ENCODE measurements around the gene PAGR1. TPM values are rescaled to one million over a fixed set of nuclear protein-coding genes. Genes with fewer than 3 reads are reported as not detected.
"Not testable (repeated sequence)": the region's sequence is repeated elsewhere in the genome, so short reads cannot be mapped to it uniquely, and the experiment has no call there.

Gene PAGR1
- total and polyA plus RNA-seq, 2 of the 4 experiments (the other 2 are of a cell fraction), result 10.6 to 22.1 TPM

DNA sequence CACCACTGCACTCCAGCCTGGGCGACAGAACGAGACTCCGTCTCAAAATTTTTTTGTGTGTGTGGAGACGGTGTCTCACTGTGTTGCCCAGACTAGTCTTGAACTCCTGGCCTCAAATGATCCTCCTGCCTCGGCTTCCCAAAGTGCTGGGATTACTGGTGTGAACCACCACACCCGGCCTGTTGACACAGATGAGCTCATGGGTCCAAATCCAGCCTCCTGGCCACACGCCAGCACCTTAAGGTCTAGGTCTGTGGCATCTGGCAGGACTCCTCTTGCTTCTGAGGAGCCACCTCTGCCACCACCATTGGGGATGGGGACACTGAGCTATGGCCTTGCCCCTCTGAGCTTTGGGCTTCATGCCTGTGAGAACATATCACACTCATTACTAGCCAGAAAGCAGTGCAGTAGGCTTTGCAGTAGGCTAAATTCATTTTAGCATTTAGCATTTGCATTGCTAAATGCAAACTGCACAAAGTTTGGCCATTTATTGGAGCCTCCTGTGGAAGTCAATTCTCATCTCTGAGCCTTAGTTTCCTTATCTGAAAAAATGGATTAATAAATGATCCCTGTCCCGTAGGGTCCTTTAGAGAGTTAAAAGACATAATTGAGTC is 52.6 kb downstream of the PAGR1 start:
- intact Hi-C loops (cut with micrococcal nuclease), result no loop called here
- CTCF ChIA-PET, result no interaction called here
- Histone ChIP-seq H2AK5ac (ENCODE audit: low read depth, low read length) (no peak overlapping the region), H3K4ac (ENCODE audit: low read depth, low read length) (no peak overlapping the region), H3K79me1 (ENCODE audit: low read depth in 1 of 2, low read length in 2 of 2) (no peaks in the 10 kb centered on the region), H2BK20ac (ENCODE audit: low read depth, low read length) (no peak overlapping the region), H2BK120ac (ENCODE audit: low read depth, low read length) (no peak overlapping the region), H3K27me3 (ENCODE audit: control insufficient read depth, insufficient read depth, low read length) (no peaks in the 10 kb centered on the region), H4K91ac (ENCODE audit: insufficient read depth, low read depth, low read length) (no peak overlapping the region), H3K4me1 (ENCODE audit: control insufficient read depth, insufficient read depth, low read length) (no peaks in the 10 kb centered on the region), H2BK5ac (ENCODE audit: low read depth, low read length, poor library complexity, severe bottlenecking) (no peak overlapping the region), H2AK9ac (replicated peaks; ENCODE audit: low read depth, low read length, poor library complexity) (no peak overlapping the region), H2BK15ac (ENCODE audit: low read depth, low read length) (no peak overlapping the region), H2AFZ (replicated peaks; ENCODE audit: low read length, poor library complexity) (no peak overlapping the region), H3K23ac (ENCODE audit: low read depth, low read length) (no peak overlapping the region), H3K36me3 (ENCODE audit: control insufficient read depth, insufficient read depth, low read length) (no peaks in the 10 kb centered on the region), H4K5ac (ENCODE audit: low read depth, low read length) (no peak overlapping the region), H3K4me2 (ENCODE audit: low read depth, low read length) (no peak overlapping the region), H4K20me1 (ENCODE audit: insufficient read depth, low read length) (no peaks in the 10 kb centered on the region), H3K9me3 (ENCODE audit: control insufficient read depth, insufficient read depth, low read length) (no peaks in the 10 kb centered on the region), H3K27ac (ENCODE audit: insufficient read depth, low read length) (no peak overlapping the region), H4K8ac (ENCODE audit: low read depth in 2 of 2, low read length in 2 of 2) (no peak overlapping the region), H3K9ac (ENCODE audit: low read depth, low read length) (no peak overlapping the region), H3K9me1 (ENCODE audit: insufficient read depth, low read length) (no peaks in the 10 kb centered on the region), H3K56ac (ENCODE audit: extremely low read depth, insufficient read depth, low read length) (no peak overlapping the region), H3K18ac (ENCODE audit: low read depth, low read length) (no peak overlapping the region), H3K4me3 (ENCODE audit: insufficient read depth, low read depth, low read length) (no peak overlapping the region), H3K14ac (replicated peaks; ENCODE audit: low read depth, low read length) (no peak overlapping the region)
- WGBS, 2 experiments (ENCODE audit: extremely low coverage in 2 of 2, insufficient read length in 1 of 2), result 71% methylated on average over 7 of the region's 8 CpGs; no CpG with 5 or more reads in 1 of the 2 experiments
- DNase-seq (no peak), ATAC-seq (ENCODE audit: low read depth) (no peak)
- no TSS peak for BruUV-seq (replicated peaks)
- TF ChIP-seq, protein P1, sequence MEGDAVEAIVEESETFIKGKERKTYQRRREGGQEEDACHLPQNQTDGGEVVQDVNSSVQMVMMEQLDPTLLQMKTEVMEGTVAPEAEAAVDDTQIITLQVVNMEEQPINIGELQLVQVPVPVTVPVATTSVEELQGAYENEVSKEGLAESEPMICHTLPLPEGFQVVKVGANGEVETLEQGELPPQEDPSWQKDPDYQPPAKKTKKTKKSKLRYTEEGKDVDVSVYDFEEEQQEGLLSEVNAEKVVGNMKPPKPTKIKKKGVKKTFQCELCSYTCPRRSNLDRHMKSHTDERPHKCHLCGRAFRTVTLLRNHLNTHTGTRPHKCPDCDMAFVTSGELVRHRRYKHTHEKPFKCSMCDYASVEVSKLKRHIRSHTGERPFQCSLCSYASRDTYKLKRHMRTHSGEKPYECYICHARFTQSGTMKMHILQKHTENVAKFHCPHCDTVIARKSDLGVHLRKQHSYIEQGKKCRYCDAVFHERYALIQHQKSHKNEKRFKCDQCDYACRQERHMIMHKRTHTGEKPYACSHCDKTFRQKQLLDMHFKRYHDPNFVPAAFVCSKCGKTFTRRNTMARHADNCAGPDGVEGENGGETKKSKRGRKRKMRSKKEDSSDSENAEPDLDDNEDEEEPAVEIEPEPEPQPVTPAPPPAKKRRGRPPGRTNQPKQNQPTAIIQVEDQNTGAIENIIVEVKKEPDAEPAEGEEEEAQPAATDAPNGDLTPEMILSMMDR (conservative IDR thresholded peaks at IDR 0.05; ENCODE audit: low read depth, low read length), result no peak
- TF ChIP-seq SMC3 (IDR thresholded peaks at IDR 0.05; ENCODE audit: low read depth, low read length), result no peak
- no peak for TF ChIP-seq MAFK (IDR thresholded peaks at IDR 0.05; ENCODE audit: low read depth, low read length)
- TF ChIP-seq MXI1 (IDR thresholded peaks at IDR 0.05; ENCODE audit: borderline replicate concordance, low read depth, low read length), result no peak
- POLR2A ChIA-PET (ENCODE audit: unreplicated experiment), result interaction anchor here (0.7 kb wide), 1 partner anchor 155 kb away, joined by 3 read pairs; the partner anchor contains the start of gene C16orf92
- dilution Hi-C loops (cut with HindIII; ENCODE audit: low sequenced_read_pairs, unreplicated experiment), result no loop called here
- in situ Hi-C loops (cut with MboI; ENCODE audit: low sequenced_read_pairs), result no loop called here

DNA sequence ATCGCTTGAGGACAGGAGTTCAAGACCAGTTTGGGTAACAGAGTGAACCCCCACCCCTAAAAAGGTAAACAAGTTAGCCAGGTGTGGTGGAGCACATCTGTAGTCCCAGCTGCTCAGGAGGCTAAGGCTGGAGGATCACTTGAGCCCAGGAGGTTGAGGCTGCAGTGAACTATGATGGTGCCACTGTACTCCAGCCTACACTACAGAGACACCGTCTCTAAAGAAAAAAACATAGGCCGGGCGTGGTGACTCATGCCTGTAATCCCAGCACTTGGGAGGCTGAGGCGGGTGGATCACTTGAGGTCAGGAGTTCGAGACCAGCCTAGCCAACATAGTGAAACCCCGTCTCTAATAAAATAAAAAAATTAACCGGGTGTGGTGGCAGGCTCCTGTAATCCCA is 53.1 kb downstream of the PAGR1 start:
- POLR2A ChIA-PET (ENCODE audit: unreplicated experiment); H4K8ac ChIP-seq (ENCODE audit: low read depth in 2 of 2, low read length in 2 of 2); H3K9me1 ChIP-seq (ENCODE audit: insufficient read depth, low read length); H3K56ac ChIP-seq (ENCODE audit: extremely low read depth, insufficient read depth, low read length); H2BK15ac ChIP-seq (ENCODE audit: low read depth, low read length); in situ Hi-C loops (cut with MboI; ENCODE audit: low sequenced_read_pairs); H2BK20ac ChIP-seq (ENCODE audit: low read depth, low read length); H4K91ac ChIP-seq (ENCODE audit: insufficient read depth, low read depth, low read length); H3K18ac ChIP-seq (ENCODE audit: low read depth, low read length); H3K23ac ChIP-seq (ENCODE audit: low read depth, low read length); CTCF ChIA-PET; H3K4me2 ChIP-seq (ENCODE audit: low read depth, low read length); intact Hi-C loops (cut with micrococcal nuclease); H2BK5ac ChIP-seq (ENCODE audit: low read depth, low read length, poor library complexity, severe bottlenecking); H3K4me3 ChIP-seq (ENCODE audit: insufficient read depth, low read depth, low read length); BruUV-seq (replicated peaks); H3K36me3 ChIP-seq (ENCODE audit: control insufficient read depth, insufficient read depth, low read length); dilution Hi-C loops (cut with HindIII; ENCODE audit: low sequenced_read_pairs, unreplicated experiment); H3K9me3 ChIP-seq (ENCODE audit: control insufficient read depth, insufficient read depth, low read length); H3K9ac ChIP-seq (ENCODE audit: low read depth, low read length); H3K14ac ChIP-seq (replicated peaks; ENCODE audit: low read depth, low read length); H4K20me1 ChIP-seq (ENCODE audit: insufficient read depth, low read length); H3K27me3 ChIP-seq (ENCODE audit: control insufficient read depth, insufficient read depth, low read length); DNase-seq; H3K4me1 ChIP-seq (ENCODE audit: control insufficient read depth, insufficient read depth, low read length); H4K5ac ChIP-seq (ENCODE audit: low read depth, low read length); ATAC-seq (ENCODE audit: low read depth); H2AK5ac ChIP-seq (ENCODE audit: low read depth, low read length); H3K4ac ChIP-seq (ENCODE audit: low read depth, low read length); H2AK9ac ChIP-seq (replicated peaks; ENCODE audit: low read depth, low read length, poor library complexity); H2AFZ ChIP-seq (replicated peaks; ENCODE audit: low read length, poor library complexity); H3K27ac ChIP-seq (ENCODE audit: insufficient read depth, low read length); H3K79me1 ChIP-seq (ENCODE audit: low read depth in 1 of 2, low read length in 2 of 2); H2BK120ac ChIP-seq (ENCODE audit: low read depth, low read length): not testable (repeated sequence)
- 64% methylated on average over 3 of the region's 8 CpGs; no CpG with 5 or more reads in 1 of the 2 experiments for WGBS, 2 experiments (ENCODE audit: extremely low coverage in 2 of 2, insufficient read length in 1 of 2)
